Mucosa of rectum (tissue), 2 donors: ENCODE data around the gene LCP2.

Experiments
- H3K27ac ChIP-seq, 2 donors: one replicate each; pipeline ENCODE4 v1.7.0; 2013; ENCODE audit warnings: inconsistent platforms in 2 of 2, low read depth in 2 of 2, low read length in 2 of 2
- H3K27me3 ChIP-seq, 2 donors: one replicate each; pipeline ENCODE4 v1.7.0; 2013; ENCODE audit warnings: low read length in 2 of 2; ENCODE audit not compliant: control insufficient read depth in 2 of 2, insufficient read depth in 2 of 2
- H3K36me3 ChIP-seq, 2 donors: one replicate each; pipeline ENCODE4 v1.7.0; 2013; ENCODE audit warnings: low read length in 2 of 2; ENCODE audit not compliant: control insufficient read depth in 2 of 2, insufficient read depth in 2 of 2
- H3K4me1 ChIP-seq, 2 donors: one replicate each; pipeline ENCODE4 v1.7.0; 2013; ENCODE audit warnings: low read length in 2 of 2, mild to moderate bottlenecking in 1 of 2; ENCODE audit not compliant: control insufficient read depth in 2 of 2, insufficient read depth in 2 of 2
- H3K4me3 ChIP-seq, 2 donors: one replicate each; pipeline ENCODE4 v1.7.0; 2013; ENCODE audit warnings: low read length in 2 of 2
- H3K9ac ChIP-seq, 2 donors: one replicate each; pipeline ENCODE4 v1.7.0; 2013; ENCODE audit warnings: low read length in 2 of 2, low read depth in 1 of 2, mild to moderate bottlenecking in 1 of 2
- H3K9me3 ChIP-seq, 2 donors: one replicate each; pipeline ENCODE4 v1.7.0; 2013; ENCODE audit warnings: low read length in 2 of 2; ENCODE audit not compliant: control insufficient read depth in 2 of 2
- donor health status: healthy.
- donor health status: Normal muscosa, but diverticular disease.

Gene LCP2

DNA sequence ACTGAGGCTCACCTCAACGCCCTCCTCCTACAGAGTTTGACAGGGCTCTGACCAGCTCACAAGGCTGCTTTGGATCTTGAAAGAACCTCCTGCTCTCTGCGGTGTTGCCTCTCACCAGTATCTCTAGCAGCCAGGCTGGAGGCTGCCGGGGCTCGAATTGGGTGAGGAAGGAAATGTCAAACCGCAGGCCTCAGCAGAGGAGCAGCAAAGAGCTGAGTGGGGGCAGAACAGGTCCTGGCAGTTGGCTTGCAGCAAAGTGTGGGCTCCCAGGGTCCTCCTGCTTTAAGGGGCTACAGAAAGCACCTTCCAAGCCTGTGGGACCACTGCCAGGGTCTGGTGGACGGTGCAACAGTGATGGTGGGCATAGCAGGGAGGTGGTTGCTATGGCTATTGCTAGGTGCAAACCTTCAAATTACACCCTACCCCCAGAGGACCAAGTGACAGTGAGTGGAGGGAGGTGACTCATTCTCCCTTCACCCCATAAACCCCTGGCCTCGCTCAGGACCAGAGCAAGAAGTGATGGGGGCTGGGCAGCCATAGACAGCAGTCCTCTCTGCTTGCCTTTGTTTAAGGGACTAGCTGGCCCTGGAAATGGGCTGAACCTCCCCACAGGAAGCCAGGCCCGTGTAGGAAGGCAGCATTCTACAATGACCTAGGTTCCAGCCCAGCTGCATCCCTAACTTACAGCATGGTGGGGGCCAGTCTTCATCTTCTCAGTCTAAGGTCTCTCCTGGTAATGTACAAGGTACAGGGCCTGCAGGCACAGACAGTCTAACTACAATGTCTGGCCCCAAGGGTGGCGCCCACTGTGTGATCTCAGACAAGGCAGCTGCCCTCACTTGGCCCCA, 18.7 kb downstream of the LCP2 start:
- no peaks in the 10 kb centered on the region for H3K27me3 ChIP-seq
- H3K4me1 ChIP-seq: peaks cover 8 to 16% of the 10 kb centered on the region in 2 donors
- peak overlapping the region in 1 of 2 donors; percentile 6 for H3K9ac ChIP-seq
- peaks cover 0 to 3% of the 10 kb centered on the region in 2 donors for H3K36me3 ChIP-seq
- H3K9me3 ChIP-seq: no peaks in the 10 kb centered on the region
- no peak overlapping the region for H3K4me3 ChIP-seq
- H3K27ac ChIP-seq: peak overlapping the region in 1 of 2 donors; percentile 40

DNA sequence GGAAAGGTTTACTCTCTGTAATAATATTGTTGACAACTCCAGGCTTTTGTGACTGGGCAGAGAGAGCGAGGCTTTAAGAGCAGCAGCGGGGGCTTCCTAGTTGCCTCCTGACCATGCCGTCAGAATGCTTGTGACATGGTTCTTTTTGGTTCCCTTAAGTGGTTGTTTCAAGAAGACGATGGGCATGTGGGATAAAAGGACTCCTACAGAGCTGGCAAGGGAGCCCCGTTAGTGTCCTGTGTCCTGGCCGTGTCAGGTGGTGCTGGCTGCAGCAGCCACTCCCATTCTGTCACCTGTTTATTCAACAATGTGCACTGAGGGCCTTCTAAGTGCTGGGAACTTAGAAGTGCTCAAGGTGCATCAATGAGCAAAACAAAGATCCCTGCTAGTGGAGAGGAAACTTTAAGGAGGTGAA, 19.7 kb downstream of the LCP2 start:
- Histone ChIP-seq H3K9me3 (no peaks in the 10 kb centered on the region), H3K36me3 (peaks cover 0 to 5% of the 10 kb centered on the region in 2 donors), H3K27ac (peak overlapping the region in 1 of 2 donors; percentile 49), H3K4me1 (peaks cover 8 to 16% of the 10 kb centered on the region in 2 donors), H3K4me3 (no peak overlapping the region), H3K27me3 (no peaks in the 10 kb centered on the region), H3K9ac (no peak overlapping the region)

DNA sequence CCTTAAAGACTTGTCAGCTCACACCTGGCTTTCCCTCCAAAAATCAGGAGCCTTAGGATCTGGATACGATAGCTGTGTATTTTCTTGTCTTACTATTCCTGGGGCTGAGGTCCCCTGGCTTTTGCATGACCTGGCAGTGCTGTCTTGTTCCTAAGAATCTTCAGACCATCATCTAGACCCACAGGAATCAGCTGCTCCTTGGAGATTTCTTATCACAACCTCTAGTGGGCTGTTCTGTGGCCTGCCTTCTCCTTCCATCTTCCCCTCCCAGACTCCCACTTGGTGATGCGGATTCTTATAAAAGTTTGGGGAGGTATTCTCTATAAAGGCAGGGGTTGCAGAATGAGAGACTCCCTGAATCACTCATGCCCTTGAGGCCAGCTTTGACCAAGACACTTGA, 21.4 kb downstream of the LCP2 start:
- no peaks in the 10 kb centered on the region for H3K27me3 ChIP-seq
- peaks cover 0 to 5% of the 10 kb centered on the region in 2 donors for H3K36me3 ChIP-seq
- peaks cover 8 to 16% of the 10 kb centered on the region in 2 donors for H3K4me1 ChIP-seq
- H3K4me3 ChIP-seq: no peak overlapping the region
- peak overlapping the region in 1 of 2 donors; percentile 13 for H3K27ac ChIP-seq
- H3K9ac ChIP-seq: no peak overlapping the region
- no peaks in the 10 kb centered on the region for H3K9me3 ChIP-seq

DNA sequence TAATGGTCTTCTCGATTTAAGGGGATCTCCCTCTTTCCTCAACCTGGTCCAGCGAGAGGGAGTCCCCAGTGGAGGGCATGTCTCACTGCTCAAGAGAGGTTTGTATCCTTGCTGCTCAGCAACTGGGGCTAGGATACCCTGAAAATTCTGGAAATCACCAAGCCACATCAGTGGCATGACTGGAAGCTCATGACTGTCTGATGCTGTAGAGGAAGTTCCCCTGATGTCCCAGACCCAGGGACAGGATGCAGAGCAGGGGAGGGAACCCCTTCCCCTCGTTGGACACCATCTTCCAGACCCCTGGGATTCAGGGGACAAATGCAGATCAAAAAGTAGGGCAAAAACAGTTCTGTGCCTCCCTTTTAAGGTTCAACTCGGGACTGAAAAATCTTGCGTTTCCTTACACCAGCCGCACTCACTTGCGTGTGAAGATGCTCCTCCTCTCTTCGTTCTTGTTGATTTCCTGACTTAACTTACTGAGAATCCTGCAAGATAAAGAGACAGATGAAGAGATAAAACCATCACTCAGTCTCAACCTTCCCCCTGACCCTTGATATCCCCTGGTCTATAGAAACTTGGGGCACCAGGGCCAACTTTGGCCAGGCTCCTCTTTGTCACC, 22.1 kb downstream of the LCP2 start:
- H3K27ac ChIP-seq: peak overlapping the region; percentile 13 to 53
- H3K4me3 ChIP-seq: no peak overlapping the region
- H3K4me1 ChIP-seq: peaks cover 8 to 15% of the 10 kb centered on the region in 2 donors
- H3K9ac ChIP-seq: no peak overlapping the region
- H3K36me3 ChIP-seq: peaks cover 2 to 5% of the 10 kb centered on the region in 2 donors
- no peaks in the 10 kb centered on the region for H3K27me3 ChIP-seq
- H3K9me3 ChIP-seq: no peaks in the 10 kb centered on the region

DNA sequence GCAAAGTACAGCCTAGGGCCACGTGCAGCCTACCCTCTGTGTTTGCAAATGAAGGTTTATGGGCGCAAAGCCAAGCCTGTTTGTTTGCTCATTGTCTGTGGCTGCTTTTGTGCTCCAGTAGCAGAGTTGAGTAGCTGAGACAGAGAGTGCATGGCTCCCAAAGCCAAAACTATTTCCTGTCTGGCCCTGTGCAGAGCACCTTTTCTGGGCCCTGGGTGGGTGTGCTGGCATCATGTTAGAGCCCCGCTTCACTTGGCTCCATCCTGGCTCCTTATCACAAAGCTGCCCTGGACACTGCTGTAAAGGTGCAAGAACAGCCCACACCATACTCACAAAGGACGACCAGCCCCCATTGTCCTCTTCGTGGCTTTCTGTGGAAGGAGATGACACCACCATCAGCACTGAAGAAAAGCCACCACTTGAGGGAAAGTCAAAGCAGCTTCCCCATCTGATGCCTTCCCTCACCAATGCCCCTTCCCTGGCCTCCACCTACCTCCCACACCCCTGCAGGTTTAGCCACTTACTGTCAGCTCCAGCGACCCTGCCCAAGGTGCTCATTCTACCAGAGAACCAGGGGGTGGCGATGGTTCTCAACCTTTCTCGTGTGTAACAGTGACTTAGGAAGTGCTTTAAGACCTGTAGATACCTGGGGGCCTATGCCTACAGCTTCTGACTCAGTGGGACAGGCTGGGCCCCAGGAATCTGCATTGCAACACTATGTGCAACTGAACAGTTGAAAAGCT, 23.4 kb downstream of the LCP2 start:
- H3K27me3 ChIP-seq: no peaks in the 10 kb centered on the region
- peaks cover 4 to 5% of the 10 kb centered on the region in 2 donors for H3K36me3 ChIP-seq
- no peak overlapping the region for H3K27ac ChIP-seq
- no peaks in the 10 kb centered on the region for H3K9me3 ChIP-seq
- peaks cover 10 to 12% of the 10 kb centered on the region in 2 donors for H3K4me1 ChIP-seq
- no peak overlapping the region for H3K9ac ChIP-seq
- H3K4me3 ChIP-seq: no peak overlapping the region

DNA sequence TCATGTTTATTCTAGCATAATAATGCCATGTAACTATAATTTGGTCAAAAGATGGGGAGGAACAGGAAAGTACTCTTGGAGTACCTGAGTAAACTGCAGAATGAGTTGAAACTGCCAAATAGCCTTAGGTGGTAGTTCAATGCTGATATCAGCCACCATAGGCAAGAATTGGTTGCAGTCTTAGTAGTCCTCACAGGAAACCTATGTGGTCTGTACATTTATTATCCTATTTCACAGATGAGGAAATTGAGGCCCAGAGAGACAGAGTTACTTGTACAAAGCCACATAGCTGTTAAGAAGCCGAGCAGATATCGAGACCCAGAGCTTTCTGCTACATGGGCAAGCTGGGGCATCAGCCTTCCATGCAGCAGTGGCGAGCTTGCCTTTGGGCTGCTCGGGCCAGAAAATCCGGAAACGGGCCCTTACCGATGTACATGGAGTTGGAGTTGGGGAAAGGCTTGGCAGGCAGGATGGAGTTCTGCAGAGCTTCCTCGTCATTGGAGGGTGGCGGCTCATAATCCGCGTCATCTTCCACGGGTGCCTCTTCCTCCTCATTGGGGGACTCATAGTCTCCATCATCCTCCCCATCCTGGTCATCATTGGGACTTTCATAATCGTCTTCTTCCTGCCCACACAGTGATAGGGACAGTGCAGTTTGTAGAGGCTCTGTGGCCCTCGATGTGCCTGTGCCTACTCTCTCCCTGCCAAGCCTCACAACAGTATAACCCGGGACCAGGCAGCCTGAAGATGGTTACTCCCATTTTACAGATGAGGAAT, 27.1 kb downstream of the LCP2 start:
- Histone ChIP-seq H3K36me3 (peaks cover 5 to 7% of the 10 kb centered on the region in 2 donors), H3K9me3 (no peaks in the 10 kb centered on the region), H3K27me3 (no peaks in the 10 kb centered on the region), H3K27ac (no peak overlapping the region), H3K9ac (no peak overlapping the region), H3K4me3 (no peak overlapping the region), H3K4me1 (peaks cover 8 to 18% of the 10 kb centered on the region in 2 donors)

DNA sequence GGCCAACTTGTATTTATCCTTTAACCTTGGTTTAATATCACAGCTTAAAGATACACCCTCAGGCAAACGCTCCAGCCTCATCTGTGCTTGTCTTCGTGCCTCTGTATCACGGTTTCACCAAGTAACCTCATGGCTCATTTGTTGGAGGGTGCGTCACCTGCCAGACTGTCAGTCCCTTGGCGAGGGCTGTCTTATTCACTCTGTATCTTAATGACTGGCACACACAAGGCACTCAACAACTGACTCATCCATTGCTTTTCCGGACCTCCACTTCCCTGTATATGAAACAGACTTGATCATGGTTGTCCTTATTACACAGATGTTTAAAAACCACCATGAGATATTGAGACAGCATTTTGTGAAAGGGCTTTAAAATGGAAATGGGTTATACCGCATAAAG, 28.0 kb downstream of the LCP2 start:
- Histone ChIP-seq H3K9me3 (no peaks in the 10 kb centered on the region), H3K4me3 (no peak overlapping the region), H3K4me1 (peaks cover 8 to 16% of the 10 kb centered on the region in 2 donors), H3K9ac (no peak overlapping the region), H3K27ac (peak overlapping the region; percentile 34 to 48), H3K27me3 (no peaks in the 10 kb centered on the region), H3K36me3 (peaks cover 5 to 8% of the 10 kb centered on the region in 2 donors)

DNA sequence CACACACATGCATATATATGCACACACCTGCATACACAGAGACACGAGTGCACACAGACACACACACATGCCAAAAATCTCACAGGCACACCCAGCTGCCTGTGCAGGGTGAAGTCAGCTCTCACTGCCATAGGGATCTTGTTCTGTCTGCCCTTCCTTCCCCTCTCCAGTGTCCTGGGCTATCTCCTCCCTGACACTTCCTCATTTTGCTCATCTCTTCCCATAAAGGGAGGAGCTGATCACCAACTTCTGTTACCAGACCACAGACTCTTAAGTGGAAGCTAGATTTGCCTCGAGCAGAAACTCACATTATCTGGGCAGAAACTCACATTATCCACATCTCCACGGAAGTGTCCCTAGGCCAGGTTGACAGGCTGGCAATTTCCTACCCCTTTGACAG, 28.7 kb downstream of the LCP2 start:
- Histone ChIP-seq H3K4me3 (no peak overlapping the region), H3K36me3 (peaks cover 2 to 8% of the 10 kb centered on the region in 2 donors), H3K27ac (peak overlapping the region; percentile 34 to 48), H3K27me3 (no peaks in the 10 kb centered on the region), H3K9ac (no peak overlapping the region), H3K4me1 (peaks cover 8 to 16% of the 10 kb centered on the region in 2 donors), H3K9me3 (no peaks in the 10 kb centered on the region)

DNA sequence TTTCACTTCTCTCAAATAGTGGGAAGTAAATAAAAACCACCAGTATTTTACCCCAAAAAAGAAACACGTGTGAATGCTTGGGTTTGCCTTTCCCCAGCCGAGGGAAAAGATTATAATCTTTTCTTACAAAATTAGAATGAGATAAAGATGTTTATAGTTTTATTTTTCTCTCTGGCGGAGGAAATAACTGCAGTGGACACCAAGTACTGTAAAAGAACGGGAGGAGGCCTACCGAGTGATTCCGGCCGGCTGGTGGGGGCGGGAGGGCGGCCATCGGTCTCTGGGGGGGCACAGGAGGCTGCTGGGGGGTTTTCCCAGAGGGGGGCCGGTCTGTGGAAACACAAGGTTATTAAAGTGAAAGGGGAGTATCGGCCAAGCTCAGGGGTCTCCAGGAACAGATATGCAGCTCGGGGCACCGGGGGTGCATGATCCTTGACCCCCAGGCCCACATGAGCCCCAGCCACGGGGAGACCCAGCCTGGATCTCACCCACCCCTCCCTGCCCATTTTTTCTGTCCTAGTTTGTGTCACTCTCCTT, 29.4 kb downstream of the LCP2 start:
- Histone ChIP-seq H3K9ac (no peak overlapping the region), H3K36me3 (peaks cover 0 to 8% of the 10 kb centered on the region in 2 donors), H3K9me3 (no peaks in the 10 kb centered on the region), H3K4me3 (no peak overlapping the region), H3K27me3 (no peaks in the 10 kb centered on the region), H3K4me1 (peaks cover 8 to 16% of the 10 kb centered on the region in 2 donors), H3K27ac (no peak overlapping the region)
